Measurements from ENCODE around the gene ARHGAP23.
A peak's percentile ranks its signal among the peaks of the same experiment; 100 is the strongest.

ARHGAP23 gene

GRCh38 chr17:38428112-38428642 lies at the start of gene ARHGAP23:
Gene ARHGAP23 (plus strand): TSS chr17:38428464. CDS start chr17:38428486, 22 bp downstream.
- peak within 1 kb of the TSS; percentile 77 to 82 for H3K4me3 Mint-ChIP-seq
- ATAC-seq (replicated peaks) (peak; percentile 54 to 64), DNase-seq (no peak)
- H3K27ac Mint-ChIP-seq: no peak within 1 kb of the TSS
- H3K36me3 Mint-ChIP-seq: no peaks in the 10 kb centered on the region
- H3K4me1 Mint-ChIP-seq: peaks cover 19 to 39% of the 10 kb centered on the region in 2 donors
- H3K27me3 Mint-ChIP-seq: peaks cover 31 to 34% of the 10 kb centered on the region in 2 donors
- H3K9me3 Mint-ChIP-seq: no peaks in the 10 kb centered on the region

- DNase-seq (no peak), ATAC-seq (replicated peaks) (no peak)
- H3K4me3 Mint-ChIP-seq: no peak overlapping the region
- no peaks in the 10 kb centered on the region for H3K9me3 Mint-ChIP-seq
- peaks cover 9 to 17% of the 10 kb centered on the region in 2 donors for H3K4me1 Mint-ChIP-seq
- H3K27ac Mint-ChIP-seq: no peak overlapping the region
- H3K36me3 Mint-ChIP-seq: peaks cover 22 to 38% of the 10 kb centered on the region in 2 donors
- H3K27me3 Mint-ChIP-seq: no peaks in the 10 kb centered on the region
These were observed 48.8 kb upstream of the ARHGAP23 start for GRCh38 chr17:38379448-38379847.

- no peak overlapping the region for H3K4me3 Mint-ChIP-seq
- H3K27me3 Mint-ChIP-seq: no peaks in the 10 kb centered on the region
- H3K27ac Mint-ChIP-seq: no peak overlapping the region
- H3K4me1 Mint-ChIP-seq: no peaks in the 10 kb centered on the region
- peaks cover 32 to 52% of the 10 kb centered on the region in 2 donors for H3K36me3 Mint-ChIP-seq
- no peak for ATAC-seq (replicated peaks)
- no peak for DNase-seq
- H3K9me3 Mint-ChIP-seq: no peaks in the 10 kb centered on the region
These were observed 33.2 kb upstream of the ARHGAP23 start for GRCh38 chr17:38395090-38395489.

GRCh38 chr17:38397227-38397626 lies 31.0 kb upstream of the ARHGAP23 start:
- DNase-seq: no peak
- H3K9me3 Mint-ChIP-seq: no peaks in the 10 kb centered on the region
- H3K36me3 Mint-ChIP-seq: peaks cover 39 to 57% of the 10 kb centered on the region in 2 donors
- no peak overlapping the region for H3K4me3 Mint-ChIP-seq
- ATAC-seq (replicated peaks): no peak
- no peaks in the 10 kb centered on the region for H3K27me3 Mint-ChIP-seq
- no peak overlapping the region for H3K27ac Mint-ChIP-seq
- H3K4me1 Mint-ChIP-seq: no peaks in the 10 kb centered on the region

GRCh38 chr17:38400286-38400685 lies 28.0 kb upstream of the ARHGAP23 start:
- peaks cover 37 to 51% of the 10 kb centered on the region in 2 donors for H3K36me3 Mint-ChIP-seq
- H3K4me1 Mint-ChIP-seq: no peaks in the 10 kb centered on the region
- H3K27me3 Mint-ChIP-seq: no peaks in the 10 kb centered on the region

GRCh38 chr17:38401459-38401858 lies 26.8 kb upstream of the ARHGAP23 start:
- peaks cover 29 to 43% of the 10 kb centered on the region in 2 donors for H3K36me3 Mint-ChIP-seq
- no peaks in the 10 kb centered on the region for H3K9me3 Mint-ChIP-seq
- no peaks in the 10 kb centered on the region for H3K27me3 Mint-ChIP-seq
- no peak overlapping the region for H3K4me3 Mint-ChIP-seq
- DNase-seq (no peak), ATAC-seq (replicated peaks) (no peak)
- H3K4me1 Mint-ChIP-seq: no peaks in the 10 kb centered on the region
- no peak overlapping the region for H3K27ac Mint-ChIP-seq

More at GRCh38 chr17:38400286-38400685, 28.0 kb upstream of the ARHGAP23 start:
- Mint-ChIP-seq H3K27ac (no peak overlapping the region), H3K9me3 (no peaks in the 10 kb centered on the region), H3K4me3 (no peak overlapping the region)
- DNase-seq (no peak), ATAC-seq (replicated peaks) (no peak)

- Mint-ChIP-seq H3K4me3 (no peak overlapping the region), H3K36me3 (peaks cover 19 to 32% of the 10 kb centered on the region in 2 donors), H3K9me3 (no peaks in the 10 kb centered on the region), H3K4me1 (no peaks in the 10 kb centered on the region), H3K27ac (no peak overlapping the region), H3K27me3 (no peaks in the 10 kb centered on the region)
- DNase-seq: no peak
- no peak for ATAC-seq (replicated peaks)
These were observed 25.4 kb upstream of the ARHGAP23 start for GRCh38 chr17:38402897-38403296.

GRCh38 chr17:38403491-38403890 lies 24.8 kb upstream of the ARHGAP23 start:
- no peaks in the 10 kb centered on the region for H3K4me1 Mint-ChIP-seq
- H3K27me3 Mint-ChIP-seq: no peaks in the 10 kb centered on the region
- no peak overlapping the region for H3K4me3 Mint-ChIP-seq
- DNase-seq (no peak), ATAC-seq (replicated peaks) (no peak)
- no peaks in the 10 kb centered on the region for H3K9me3 Mint-ChIP-seq
- H3K27ac Mint-ChIP-seq: no peak overlapping the region
- peaks cover 17 to 30% of the 10 kb centered on the region in 2 donors for H3K36me3 Mint-ChIP-seq

- no peaks in the 10 kb centered on the region for H3K27me3 Mint-ChIP-seq
- no peak overlapping the region for H3K4me3 Mint-ChIP-seq
- H3K27ac Mint-ChIP-seq: no peak overlapping the region
- ATAC-seq (replicated peaks) (no peak), DNase-seq (no peak)
- H3K9me3 Mint-ChIP-seq: no peaks in the 10 kb centered on the region
- no peaks in the 10 kb centered on the region for H3K4me1 Mint-ChIP-seq
- peaks cover 13 to 24% of the 10 kb centered on the region in 2 donors for H3K36me3 Mint-ChIP-seq
These were observed 23.9 kb upstream of the ARHGAP23 start for GRCh38 chr17:38404174-38404943.

- no peak overlapping the region for H3K4me3 Mint-ChIP-seq
- peaks cover 0 to 5% of the 10 kb centered on the region in 2 donors for H3K27me3 Mint-ChIP-seq
- no peak for ATAC-seq (replicated peaks)
These were observed 22.6 kb upstream of the ARHGAP23 start for GRCh38 chr17:38405654-38406053.

GRCh38 chr17:38410201-38410600 lies 18.1 kb upstream of the ARHGAP23 start:
- Mint-ChIP-seq H3K36me3 (no peaks in the 10 kb centered on the region), H3K27ac (no peak overlapping the region), H3K27me3 (peaks cover 4 to 14% of the 10 kb centered on the region in 2 donors), H3K4me3 (no peak overlapping the region), H3K4me1 (peaks cover 0 to 8% of the 10 kb centered on the region in 2 donors), H3K9me3 (no peaks in the 10 kb centered on the region)
- no peak for ATAC-seq (replicated peaks)
- no peak for DNase-seq

More at GRCh38 chr17:38405654-38406053, 22.6 kb upstream of the ARHGAP23 start:
- no peak for DNase-seq
- Mint-ChIP-seq H3K4me1 (no peaks in the 10 kb centered on the region), H3K36me3 (peaks cover 9 to 11% of the 10 kb centered on the region in 2 donors), H3K9me3 (no peaks in the 10 kb centered on the region), H3K27ac (no peak overlapping the region)

GRCh38 chr17:38415250-38416194 lies 12.7 kb upstream of the ARHGAP23 start:
- Mint-ChIP-seq H3K27me3 (peaks cover 36 to 47% of the 10 kb centered on the region in 2 donors), H3K4me1 (peaks cover 9 to 31% of the 10 kb centered on the region in 2 donors), H3K27ac (no peak overlapping the region), H3K4me3 (peak overlapping the region in 1 of 2 donors; percentile 35), H3K9me3 (no peaks in the 10 kb centered on the region), H3K36me3 (no peaks in the 10 kb centered on the region)
- DNase-seq: no peak
- peak in 1 of 2 donors; percentile 24 for ATAC-seq (replicated peaks)

GRCh38 chr17:38416840-38417209 lies 11.4 kb upstream of the ARHGAP23 start:
- ATAC-seq (replicated peaks): no peak
- no peak overlapping the region for H3K27ac Mint-ChIP-seq
- no peaks in the 10 kb centered on the region for H3K36me3 Mint-ChIP-seq
- no peak for DNase-seq
- H3K4me1 Mint-ChIP-seq: peaks cover 9 to 31% of the 10 kb centered on the region in 2 donors
- no peak overlapping the region for H3K4me3 Mint-ChIP-seq
- peaks cover 45 to 51% of the 10 kb centered on the region in 2 donors for H3K27me3 Mint-ChIP-seq
- H3K9me3 Mint-ChIP-seq: no peaks in the 10 kb centered on the region
